H1 (cell line): ENCODE measurements around the gene MMP1. TPM values are rescaled to one million over a fixed set of nuclear protein-coding genes. Genes with fewer than 3 reads are reported as not detected.

Experiments
- ASH2L ChIP-seq: fragments of 200-600, 300-600 bp; sonication (generic); IDR thresholded peaks from one replicate; pipeline ENCODE4 v1.7.1; 2017; ENCODE audit warnings: low read length
- CREB1 ChIP-seq: IDR thresholded peaks from 2 replicates; pipeline ENCODE4 v1.6.1; 2012; ENCODE audit warnings: inconsistent platforms
- EP300 ChIP-seq, 2 experiments: IDR thresholded peaks; 1 replicate in 1 of 2; 2 replicates in 1 of 2; pipeline ENCODE4 v1.6.1; 2011 to 2012; ENCODE audit warnings: low read depth in 2 of 2, low read length in 2 of 2, mild to moderate bottlenecking in 2 of 2, borderline replicate concordance in 1 of 2, inconsistent platforms in 1 of 2, moderate library complexity in 1 of 2
- MAFK ChIP-seq: IDR thresholded peaks from 2 replicates; pipeline ENCODE4 v1.6.1; 2012; ENCODE audit warnings: low read depth, mild to moderate bottlenecking, improper control_type of control experiment, low read length
- SRF ChIP-seq: IDR thresholded peaks from 2 replicates; pipeline ENCODE4 v1.6.1; 2011; ENCODE audit warnings: mild to moderate bottlenecking, low read depth, low read length, moderate library complexity
- polyA plus RNA-seq, 7 experiments: library from polyadenylated mRNA; depleted of rRNA in 3 of 7; stranded (reverse) in 5 of 7; unstranded in 2 of 7; fragments of >200 nt in 5 of 7; fragments of 200-250 nt in 2 of 7; gene quantifications; 1 replicate in 5 of 7; 2 replicates in 1 of 7; 4 replicates in 1 of 7; pipeline versions ENCODE4 v1.2.1 to v1.2.3, GENCODE V29; 2011 to 2013; ENCODE audit warnings: missing spikeins in 2 of 7, mixed read lengths in 2 of 7
- total RNA-seq: library from RNA; stranded (reverse); fragmentation: NEBNext Ultra II Directional; extraction: Animal tissue kit (Norgen Biotek cat#: 25700); gene quantifications from 2 replicates; pipeline ENCODE4 v1.2.1, GENCODE V29; 2021
- TF ChIP-seq, protein P1 (sequence below): fragments of 300-600 bp; sonication (generic); IDR thresholded peaks from 2 replicates; pipeline ENCODE4 v1.7.1; 2012; ENCODE audit warnings: low read length, moderate library complexity, mild to moderate bottlenecking, inconsistent platforms; ENCODE audit not compliant: insufficient replicate concordance

The MMP1 gene
- total and polyA plus RNA-seq, 2 of the 8 experiments (the other 6 are each of a cell fraction or from before 2014, with no cell fraction given) = not detected

DNA sequence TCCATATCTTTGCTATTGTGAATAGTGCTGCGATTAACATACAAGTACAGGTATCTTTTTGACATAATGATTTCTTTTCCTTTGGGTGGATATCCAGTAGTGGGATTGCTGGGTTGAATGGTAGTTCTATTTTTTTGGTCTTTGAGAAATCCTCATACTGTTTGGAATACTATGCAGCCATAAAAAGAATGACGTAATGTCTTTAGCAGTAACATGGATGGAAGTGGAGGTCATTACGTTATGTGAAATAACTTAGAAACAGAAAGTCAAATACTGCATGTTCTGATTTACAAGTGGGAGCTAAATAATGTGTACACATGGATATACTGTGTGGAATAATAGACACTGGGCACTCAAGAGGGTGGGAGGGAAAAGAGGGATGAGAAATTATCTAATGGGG, 13.6 kb downstream of the MMP1 start (continued):
- TF ChIP-seq, protein P1, sequence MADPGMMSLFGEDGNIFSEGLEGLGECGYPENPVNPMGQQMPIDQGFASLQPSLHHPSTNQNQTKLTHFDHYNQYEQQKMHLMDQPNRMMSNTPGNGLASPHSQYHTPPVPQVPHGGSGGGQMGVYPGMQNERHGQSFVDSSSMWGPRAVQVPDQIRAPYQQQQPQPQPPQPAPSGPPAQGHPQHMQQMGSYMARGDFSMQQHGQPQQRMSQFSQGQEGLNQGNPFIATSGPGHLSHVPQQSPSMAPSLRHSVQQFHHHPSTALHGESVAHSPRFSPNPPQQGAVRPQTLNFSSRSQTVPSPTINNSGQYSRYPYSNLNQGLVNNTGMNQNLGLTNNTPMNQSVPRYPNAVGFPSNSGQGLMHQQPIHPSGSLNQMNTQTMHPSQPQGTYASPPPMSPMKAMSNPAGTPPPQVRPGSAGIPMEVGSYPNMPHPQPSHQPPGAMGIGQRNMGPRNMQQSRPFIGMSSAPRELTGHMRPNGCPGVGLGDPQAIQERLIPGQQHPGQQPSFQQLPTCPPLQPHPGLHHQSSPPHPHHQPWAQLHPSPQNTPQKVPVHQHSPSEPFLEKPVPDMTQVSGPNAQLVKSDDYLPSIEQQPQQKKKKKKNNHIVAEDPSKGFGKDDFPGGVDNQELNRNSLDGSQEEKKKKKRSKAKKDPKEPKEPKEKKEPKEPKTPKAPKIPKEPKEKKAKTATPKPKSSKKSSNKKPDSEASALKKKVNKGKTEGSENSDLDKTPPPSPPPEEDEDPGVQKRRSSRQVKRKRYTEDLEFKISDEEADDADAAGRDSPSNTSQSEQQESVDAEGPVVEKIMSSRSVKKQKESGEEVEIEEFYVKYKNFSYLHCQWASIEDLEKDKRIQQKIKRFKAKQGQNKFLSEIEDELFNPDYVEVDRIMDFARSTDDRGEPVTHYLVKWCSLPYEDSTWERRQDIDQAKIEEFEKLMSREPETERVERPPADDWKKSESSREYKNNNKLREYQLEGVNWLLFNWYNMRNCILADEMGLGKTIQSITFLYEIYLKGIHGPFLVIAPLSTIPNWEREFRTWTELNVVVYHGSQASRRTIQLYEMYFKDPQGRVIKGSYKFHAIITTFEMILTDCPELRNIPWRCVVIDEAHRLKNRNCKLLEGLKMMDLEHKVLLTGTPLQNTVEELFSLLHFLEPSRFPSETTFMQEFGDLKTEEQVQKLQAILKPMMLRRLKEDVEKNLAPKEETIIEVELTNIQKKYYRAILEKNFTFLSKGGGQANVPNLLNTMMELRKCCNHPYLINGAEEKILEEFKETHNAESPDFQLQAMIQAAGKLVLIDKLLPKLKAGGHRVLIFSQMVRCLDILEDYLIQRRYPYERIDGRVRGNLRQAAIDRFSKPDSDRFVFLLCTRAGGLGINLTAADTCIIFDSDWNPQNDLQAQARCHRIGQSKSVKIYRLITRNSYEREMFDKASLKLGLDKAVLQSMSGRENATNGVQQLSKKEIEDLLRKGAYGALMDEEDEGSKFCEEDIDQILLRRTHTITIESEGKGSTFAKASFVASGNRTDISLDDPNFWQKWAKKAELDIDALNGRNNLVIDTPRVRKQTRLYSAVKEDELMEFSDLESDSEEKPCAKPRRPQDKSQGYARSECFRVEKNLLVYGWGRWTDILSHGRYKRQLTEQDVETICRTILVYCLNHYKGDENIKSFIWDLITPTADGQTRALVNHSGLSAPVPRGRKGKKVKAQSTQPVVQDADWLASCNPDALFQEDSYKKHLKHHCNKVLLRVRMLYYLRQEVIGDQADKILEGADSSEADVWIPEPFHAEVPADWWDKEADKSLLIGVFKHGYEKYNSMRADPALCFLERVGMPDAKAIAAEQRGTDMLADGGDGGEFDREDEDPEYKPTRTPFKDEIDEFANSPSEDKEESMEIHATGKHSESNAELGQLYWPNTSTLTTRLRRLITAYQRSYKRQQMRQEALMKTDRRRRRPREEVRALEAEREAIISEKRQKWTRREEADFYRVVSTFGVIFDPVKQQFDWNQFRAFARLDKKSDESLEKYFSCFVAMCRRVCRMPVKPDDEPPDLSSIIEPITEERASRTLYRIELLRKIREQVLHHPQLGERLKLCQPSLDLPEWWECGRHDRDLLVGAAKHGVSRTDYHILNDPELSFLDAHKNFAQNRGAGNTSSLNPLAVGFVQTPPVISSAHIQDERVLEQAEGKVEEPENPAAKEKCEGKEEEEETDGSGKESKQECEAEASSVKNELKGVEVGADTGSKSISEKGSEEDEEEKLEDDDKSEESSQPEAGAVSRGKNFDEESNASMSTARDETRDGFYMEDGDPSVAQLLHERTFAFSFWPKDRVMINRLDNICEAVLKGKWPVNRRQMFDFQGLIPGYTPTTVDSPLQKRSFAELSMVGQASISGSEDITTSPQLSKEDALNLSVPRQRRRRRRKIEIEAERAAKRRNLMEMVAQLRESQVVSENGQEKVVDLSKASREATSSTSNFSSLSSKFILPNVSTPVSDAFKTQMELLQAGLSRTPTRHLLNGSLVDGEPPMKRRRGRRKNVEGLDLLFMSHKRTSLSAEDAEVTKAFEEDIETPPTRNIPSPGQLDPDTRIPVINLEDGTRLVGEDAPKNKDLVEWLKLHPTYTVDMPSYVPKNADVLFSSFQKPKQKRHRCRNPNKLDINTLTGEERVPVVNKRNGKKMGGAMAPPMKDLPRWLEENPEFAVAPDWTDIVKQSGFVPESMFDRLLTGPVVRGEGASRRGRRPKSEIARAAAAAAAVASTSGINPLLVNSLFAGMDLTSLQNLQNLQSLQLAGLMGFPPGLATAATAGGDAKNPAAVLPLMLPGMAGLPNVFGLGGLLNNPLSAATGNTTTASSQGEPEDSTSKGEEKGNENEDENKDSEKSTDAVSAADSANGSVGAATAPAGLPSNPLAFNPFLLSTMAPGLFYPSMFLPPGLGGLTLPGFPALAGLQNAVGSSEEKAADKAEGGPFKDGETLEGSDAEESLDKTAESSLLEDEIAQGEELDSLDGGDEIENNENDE = no peak
- TF ChIP-seq MAFK = no peak
- TF ChIP-seq ASH2L = no peak
- TF ChIP-seq SRF = no peak
- no peak for TF ChIP-seq CREB1
- no peak for TF ChIP-seq EP300 (IDR thresholded peaks at IDR 0.05; ENCODE audit: borderline replicate concordance in 1 of 2, low read depth in 2 of 2, low read length in 2 of 2)
